Natural killer cell (primary cell): ENCODE measurements around the gene NAT10. TPM values are rescaled to one million over a fixed set of nuclear protein-coding genes. Genes with fewer than 3 reads are reported as not detected.

ENCODE experiments used
- ATAC-seq, 3 donors: fragments of 150-1000 bp in 2 of 3; fragments of 200-7000 bp in 1 of 3; cut with Tn5 transposase; 1 replicate in 1 of 3; 2 replicates in 2 of 3; pipeline ENCODE4 v1.10.0; 2021; ENCODE audit warnings: mild to moderate bottlenecking in 2 of 3, moderate library complexity in 2 of 3
- DNase-seq, 2 donors: peaks; one replicate each; pipeline versions ENCODE4 v3.0.0 to v3.0.0-alpha.2; 2013 to 2021; ENCODE audit warnings: mixed read lengths in 1 of 2
- H3K27ac ChIP-seq: one replicate; pipeline ENCODE4 v1.5.1; 2013; ENCODE audit warnings: mild to moderate bottlenecking, low read length
- H3K27me3 ChIP-seq: one replicate; pipeline ENCODE4 v1.6.1; 2013; ENCODE audit warnings: low read length; ENCODE audit not compliant: control insufficient read depth, insufficient read depth
- H3K36me3 ChIP-seq: one replicate; pipeline ENCODE4 v1.6.1; 2013; ENCODE audit warnings: low read length; ENCODE audit not compliant: control insufficient read depth, insufficient read depth
- H3K4me1 ChIP-seq: one replicate; pipeline ENCODE4 v1.6.1; 2013; ENCODE audit warnings: low read length; ENCODE audit not compliant: control insufficient read depth, insufficient read depth
- H3K4me3 ChIP-seq: one replicate; pipeline ENCODE4 v1.5.1; 2013; ENCODE audit warnings: low read length
- H3K9me3 ChIP-seq: one replicate; pipeline ENCODE4 v1.6.1; 2013; ENCODE audit warnings: low read length; ENCODE audit not compliant: control insufficient read depth, insufficient read depth
- H3K27ac Mint-ChIP-seq, 2 donors: one replicate each; pipeline ENCODE4 v1.8.0; 2022; ENCODE audit warnings: mild to moderate bottlenecking in 2 of 2, mixed read lengths in 2 of 2, moderate library complexity in 1 of 2
- H3K27me3 Mint-ChIP-seq, 2 donors: one replicate each; pipeline ENCODE4 v1.8.0; 2022; ENCODE audit warnings: low read depth in 2 of 2, mixed read lengths in 2 of 2
- H3K36me3 Mint-ChIP-seq: one replicate; pipeline ENCODE4 v1.8.0; 2022; ENCODE audit warnings: mixed read lengths
- H3K4me1 Mint-ChIP-seq, 2 donors: one replicate each; pipeline ENCODE4 v1.8.0; 2022; ENCODE audit warnings: mixed read lengths in 2 of 2
- H3K4me3 Mint-ChIP-seq: one replicate; pipeline ENCODE4 v1.8.0; 2022; ENCODE audit warnings: mild to moderate bottlenecking, moderate library complexity, mixed read lengths
- H3K9me3 Mint-ChIP-seq, 2 donors: one replicate each; pipeline ENCODE4 v1.8.0; 2022; ENCODE audit warnings: mixed read lengths in 2 of 2
- CTCF ChIP-seq: fragments of 200-600 bp; IDR thresholded peaks from one replicate; pipeline ENCODE4 v1.8.0; 2022; ENCODE audit warnings: antibody characterized with exemption
- WGBS: methylation state at CpG from one replicate; pipeline ENCODE4 v1.1.7; 2013; ENCODE audit warnings: missing lambda C conversion rate; ENCODE audit not compliant: insufficient coverage; 5-methylcytosine and 5-hydroxymethylcytosine counted together
- intact Hi-C: fragments of 100-400 bp; cut with micrococcal nuclease; formaldehyde crosslinking; loops from one replicate; pipeline ENCODE4 v1.14.2; 2022
- total RNA-seq, 4 donors: library from RNA; stranded (reverse); fragments of 120-200 nt in 1 of 4; gene quantifications; one replicate each; pipeline versions ENCODE4 v1.2.3 to v1.2.4, GENCODE V29; 2013 to 2022

The NAT10 gene
- total RNA-seq, 3 donors from 2014 or later (not counting 1 experiment from before 2014, with no cell fraction given): 40.3 to 53.6 (median 42.8) TPM

GRCh38 chr11:34157163-34157562 is 51.7 kb downstream of the NAT10 start:
- no peak for DNase-seq
- no peak for TF ChIP-seq CTCF
- Mint-ChIP-seq H3K4me1 (peaks cover 0 to 11% of the 10 kb centered on the region in 2 donors), H3K27ac (no peak overlapping the region), H3K9me3 (no peaks in the 10 kb centered on the region), H3K27me3 (no peaks in the 10 kb centered on the region), H3K4me3 (no peak overlapping the region), H3K36me3 (no peaks in the 10 kb centered on the region)
- Histone ChIP-seq H3K27me3 (no peaks in the 10 kb centered on the region), H3K4me3 (no peak overlapping the region), H3K4me1 (peaks cover 28% of the 10 kb centered on the region), H3K27ac (no peak overlapping the region), H3K36me3 (no peaks in the 10 kb centered on the region), H3K9me3 (no peaks in the 10 kb centered on the region)
- intact Hi-C loops: no loop called here
- 95% methylated on average over 9 of the region's 9 CpGs for WGBS
- no peak for ATAC-seq

- H3K36me3 Mint-ChIP-seq: no peaks in the 10 kb centered on the region
- no peaks in the 10 kb centered on the region for H3K9me3 Mint-ChIP-seq
- DNase-seq: no peak
- H3K4me3 Mint-ChIP-seq: no peak overlapping the region
- Histone ChIP-seq H3K36me3 (no peaks in the 10 kb centered on the region), H3K4me1 (peaks cover 25% of the 10 kb centered on the region), H3K4me3 (no peak overlapping the region), H3K27ac (no peak overlapping the region), H3K27me3 (no peaks in the 10 kb centered on the region), H3K9me3 (no peaks in the 10 kb centered on the region)
- TF ChIP-seq CTCF: no peak
- H3K27me3 Mint-ChIP-seq: no peaks in the 10 kb centered on the region
- no peak overlapping the region for H3K27ac Mint-ChIP-seq
- peak in 1 of 3 donors; percentile 42 for ATAC-seq
- intact Hi-C loops: no loop called here
- peaks cover 0 to 7% of the 10 kb centered on the region in 2 donors for H3K4me1 Mint-ChIP-seq
- WGBS: 31% methylated on average over 6 of the region's 6 CpGs
Observed at GRCh38 chr11:34158661-34159060, 53.2 kb downstream of the NAT10 start.

- no peak overlapping the region for H3K27ac Mint-ChIP-seq
- no peak overlapping the region for H3K27ac ChIP-seq
- no peak for DNase-seq
- 94% methylated on average over 15 of the region's 22 CpGs for WGBS
- H3K4me1 ChIP-seq: peaks cover 13% of the 10 kb centered on the region
- peaks cover 0 to 5% of the 10 kb centered on the region in 2 donors for H3K4me1 Mint-ChIP-seq
- TF ChIP-seq CTCF: no peak
- no peaks in the 10 kb centered on the region for H3K36me3 Mint-ChIP-seq
- intact Hi-C loops: no loop called here
- ATAC-seq: no peak
- no peaks in the 10 kb centered on the region for H3K9me3 ChIP-seq
- no peaks in the 10 kb centered on the region for H3K27me3 Mint-ChIP-seq
- no peaks in the 10 kb centered on the region for H3K9me3 Mint-ChIP-seq
- H3K27me3 ChIP-seq: no peaks in the 10 kb centered on the region
- H3K4me3 ChIP-seq: no peak overlapping the region
- H3K36me3 ChIP-seq: no peaks in the 10 kb centered on the region
- no peak overlapping the region for H3K4me3 Mint-ChIP-seq
Observed at GRCh38 chr11:34160049-34160721, 54.8 kb downstream of the NAT10 start.

- no peak for TF ChIP-seq CTCF
- H3K4me3 Mint-ChIP-seq: no peak overlapping the region
Observed at GRCh38 chr11:34160791-34161190, 55.4 kb downstream of the NAT10 start.

More at GRCh38 chr11:34160791-34161190, 55.4 kb downstream of the NAT10 start:
- Histone ChIP-seq H3K36me3 (no peaks in the 10 kb centered on the region), H3K27ac (no peak overlapping the region), H3K4me1 (peaks cover 13% of the 10 kb centered on the region), H3K4me3 (no peak overlapping the region), H3K27me3 (no peaks in the 10 kb centered on the region), H3K9me3 (no peaks in the 10 kb centered on the region)
- Mint-ChIP-seq H3K4me1 (peaks cover 0 to 5% of the 10 kb centered on the region in 2 donors), H3K36me3 (no peaks in the 10 kb centered on the region), H3K27me3 (no peaks in the 10 kb centered on the region), H3K27ac (no peak overlapping the region), H3K9me3 (no peaks in the 10 kb centered on the region)
- ATAC-seq: no peak
- WGBS: 91% methylated on average over 18 of the region's 18 CpGs
- intact Hi-C loops: no loop called here
- DNase-seq: no peak
